ENCODE measurements around the gene SKP2.
"Not testable (repeated sequence)": the region's sequence is repeated elsewhere in the genome, so short reads cannot be mapped to it uniquely, and the experiment has no call there.

SKP2 gene

GRCh38 chr5:36151434-36152323, at the start of gene SKP2, which contains the start of gene LMBRD2:
Gene SKP2, plus strand, starts transcription at chr5:36152111. Its CDS starts 152 bp downstream, at chr5:36152263.
Gene LMBRD2, minus strand, starts transcription at chr5:36151887. Its CDS starts 8,538 bp downstream, at chr5:36143349.
- TF ChIP-seq, protein P1, sequence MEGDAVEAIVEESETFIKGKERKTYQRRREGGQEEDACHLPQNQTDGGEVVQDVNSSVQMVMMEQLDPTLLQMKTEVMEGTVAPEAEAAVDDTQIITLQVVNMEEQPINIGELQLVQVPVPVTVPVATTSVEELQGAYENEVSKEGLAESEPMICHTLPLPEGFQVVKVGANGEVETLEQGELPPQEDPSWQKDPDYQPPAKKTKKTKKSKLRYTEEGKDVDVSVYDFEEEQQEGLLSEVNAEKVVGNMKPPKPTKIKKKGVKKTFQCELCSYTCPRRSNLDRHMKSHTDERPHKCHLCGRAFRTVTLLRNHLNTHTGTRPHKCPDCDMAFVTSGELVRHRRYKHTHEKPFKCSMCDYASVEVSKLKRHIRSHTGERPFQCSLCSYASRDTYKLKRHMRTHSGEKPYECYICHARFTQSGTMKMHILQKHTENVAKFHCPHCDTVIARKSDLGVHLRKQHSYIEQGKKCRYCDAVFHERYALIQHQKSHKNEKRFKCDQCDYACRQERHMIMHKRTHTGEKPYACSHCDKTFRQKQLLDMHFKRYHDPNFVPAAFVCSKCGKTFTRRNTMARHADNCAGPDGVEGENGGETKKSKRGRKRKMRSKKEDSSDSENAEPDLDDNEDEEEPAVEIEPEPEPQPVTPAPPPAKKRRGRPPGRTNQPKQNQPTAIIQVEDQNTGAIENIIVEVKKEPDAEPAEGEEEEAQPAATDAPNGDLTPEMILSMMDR (IDR thresholded peaks at IDR 0.05; ENCODE audit: borderline replicate concordance, control extremely low read depth, extremely low read depth, insufficient read depth, missing control alignments): no peak
- in situ Hi-C loops (cut with MboI; ENCODE audit: low sequenced_read_pairs, unreplicated experiment): no loop called here

GRCh38 chr5:36105819-36106218, 46.1 kb upstream of the SKP2 start:
- TF ChIP-seq, protein P1 (IDR thresholded peaks at IDR 0.05; ENCODE audit: borderline replicate concordance, control extremely low read depth, extremely low read depth, insufficient read depth, missing control alignments): no peak
- in situ Hi-C loops (cut with MboI; ENCODE audit: low sequenced_read_pairs, unreplicated experiment): no loop called here
- no peak for DNase-seq (ENCODE audit: low spot score)

More at GRCh38 chr5:36151434-36152323, at the start of gene SKP2, which contains the start of gene LMBRD2:
- DNase-seq (ENCODE audit: low spot score): peak; percentile 97

- no peak for DNase-seq (ENCODE audit: low spot score)
- TF ChIP-seq, protein P1 (IDR thresholded peaks at IDR 0.05; ENCODE audit: borderline replicate concordance, control extremely low read depth, extremely low read depth, insufficient read depth, missing control alignments): no peak
- in situ Hi-C loops (cut with MboI; ENCODE audit: low sequenced_read_pairs, unreplicated experiment): no loop called here
Measured at GRCh38 chr5:36108758-36109460, 43.0 kb upstream of the SKP2 start.

DNA sequence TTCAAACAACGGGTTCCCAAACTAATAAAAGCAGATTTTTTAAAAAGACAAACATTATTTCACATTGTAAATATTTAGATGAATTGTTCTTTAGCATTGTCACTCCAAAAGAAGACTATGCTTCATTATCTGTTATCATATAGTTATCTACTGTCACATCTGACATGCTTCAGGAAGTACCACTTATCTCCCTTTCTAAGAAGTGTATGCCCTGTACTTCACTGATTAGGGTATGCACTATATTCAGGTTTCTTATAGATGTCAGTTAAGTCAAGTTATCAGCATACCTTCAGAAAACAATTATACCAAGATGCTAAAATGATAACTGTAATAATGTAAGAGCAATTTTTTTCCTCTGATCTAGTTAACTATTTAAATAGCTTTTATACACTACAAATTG, 40.7 kb upstream of the SKP2 start:
- TF ChIP-seq, protein P1 (IDR thresholded peaks at IDR 0.05; ENCODE audit: borderline replicate concordance, control extremely low read depth, extremely low read depth, insufficient read depth, missing control alignments): no peak
- DNase-seq (ENCODE audit: low spot score): no peak
- in situ Hi-C loops (cut with MboI; ENCODE audit: low sequenced_read_pairs, unreplicated experiment): no loop called here

DNA sequence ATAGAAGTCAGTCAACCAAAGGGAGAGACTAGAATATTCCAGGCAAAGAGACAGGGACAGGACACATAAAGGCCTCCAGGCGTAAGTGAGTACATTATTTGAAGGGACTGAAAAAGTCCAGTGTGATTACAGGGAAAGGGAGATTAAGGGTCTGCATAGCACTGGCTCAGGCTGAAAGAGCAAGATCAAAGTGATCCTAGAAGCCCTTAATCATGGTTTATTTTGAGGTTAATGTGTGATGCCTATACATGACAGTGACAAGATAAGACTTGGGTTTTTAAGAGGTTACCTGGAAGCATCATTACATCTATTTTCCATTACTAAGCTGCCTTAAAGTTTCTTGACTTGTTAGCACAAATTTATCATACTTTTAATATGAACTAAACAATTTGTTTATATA, 26.0 kb upstream of the SKP2 start:
- in situ Hi-C loops (cut with MboI; ENCODE audit: low sequenced_read_pairs, unreplicated experiment): no loop called here
- TF ChIP-seq, protein P1 (IDR thresholded peaks at IDR 0.05; ENCODE audit: borderline replicate concordance, control extremely low read depth, extremely low read depth, insufficient read depth, missing control alignments): no peak
- no peak for DNase-seq (ENCODE audit: low spot score)

GRCh38 chr5:36128795-36129194, 23.1 kb upstream of the SKP2 start:
- TF ChIP-seq, protein P1 (IDR thresholded peaks at IDR 0.05; ENCODE audit: borderline replicate concordance, control extremely low read depth, extremely low read depth, insufficient read depth, missing control alignments): no peak
- in situ Hi-C loops (cut with MboI; ENCODE audit: low sequenced_read_pairs, unreplicated experiment): no loop called here
- DNase-seq (ENCODE audit: low spot score): no peak

DNA sequence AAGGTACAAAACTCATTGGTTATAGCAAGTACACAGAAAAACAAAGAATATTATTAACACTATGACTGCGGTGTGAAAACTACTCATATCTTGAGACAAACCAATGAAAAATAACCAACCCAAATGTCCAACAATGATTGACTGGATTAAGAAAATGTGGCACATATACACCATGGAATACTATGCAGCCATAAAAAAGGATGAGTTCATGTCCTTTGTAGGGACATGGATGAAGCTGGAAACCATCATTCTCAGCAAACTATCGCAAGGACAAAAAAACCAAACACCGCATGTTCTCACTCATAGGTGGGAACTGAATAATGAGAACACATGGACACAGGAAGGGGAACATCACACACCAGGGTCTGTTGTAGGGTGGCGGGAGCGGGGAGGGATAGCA, 22.2 kb upstream of the SKP2 start:
- DNase-seq (ENCODE audit: low spot score); in situ Hi-C loops (cut with MboI; ENCODE audit: low sequenced_read_pairs, unreplicated experiment): not testable (repeated sequence)

- DNase-seq (ENCODE audit: low spot score); in situ Hi-C loops (cut with MboI; ENCODE audit: low sequenced_read_pairs, unreplicated experiment): not testable (repeated sequence)
Measured at GRCh38 chr5:36133009-36133408, 18.9 kb upstream of the SKP2 start.

All from GM13976 (cell line).